ENCODE measurements around the gene FRMD1.

GRCh38 chr6:168024951-168025510 lies 54.0 kb downstream of the FRMD1 start:
- TF ChIP-seq SUZ12 (IDR thresholded peaks at IDR 0.05; ENCODE audit: extremely low read depth, insufficient read depth, insufficient read length) (no peak), ZNF274 (IDR thresholded peaks at IDR 0.05; ENCODE audit: low read depth, low read length) (no peak), YY1 (IDR thresholded peaks at IDR 0.05; ENCODE audit: insufficient read depth, insufficient read length) (no peak)

Measured in NT2/D1 (cell line).